HEK293 (cell line): Measurements from ENCODE around the gene STK38.

ENCODE experiments used
- GLI2 ChIP-seq: fragments of 450-650 bp; formaldehyde crosslinking; IDR thresholded peaks from 2 replicates; pipeline ENCODE4; 2017; ENCODE audit warnings: missing biosample characterization, missing genetic modification characterization, low read depth, borderline replicate concordance
- GLI4 ChIP-seq: fragments of 450-650 bp; formaldehyde crosslinking; IDR thresholded peaks from 2 replicates; pipeline ENCODE4 v1.5.1; 2016; ENCODE audit warnings: missing biosample characterization, missing genetic modification characterization
- GLIS2 ChIP-seq: fragments of 450-650 bp; formaldehyde crosslinking; IDR thresholded peaks from 2 replicates; pipeline ENCODE4 v1.5.1; 2016; ENCODE audit warnings: missing biosample characterization, missing genetic modification characterization
- KLF9 ChIP-seq: fragments of 450-650 bp; formaldehyde crosslinking; IDR thresholded peaks from 2 replicates; pipeline ENCODE4 v1.5.1; 2016; ENCODE audit warnings: missing biosample characterization, missing genetic modification characterization, low read depth
- REST ChIP-seq: fragments of 450-650 bp; formaldehyde crosslinking; IDR thresholded peaks from 2 replicates; pipeline ENCODE4 v1.5.1; 2016; ENCODE audit warnings: missing biosample characterization, missing genetic modification characterization
- SCRT2 ChIP-seq: fragments of 450-650 bp; formaldehyde crosslinking; IDR thresholded peaks from 2 replicates; pipeline ENCODE4 v1.5.1; 2016; ENCODE audit warnings: missing biosample characterization, missing genetic modification characterization
- TCF7L2 ChIP-seq: IDR thresholded peaks from 2 replicates; pipeline ENCODE4 v1.6.1; 2011; ENCODE audit warnings: low read depth, mild to moderate bottlenecking, inconsistent platforms, low read length, moderate library complexity, borderline replicate concordance
- ZBTB17 ChIP-seq: fragments of 450-650 bp; formaldehyde crosslinking; IDR thresholded peaks from 2 replicates; pipeline ENCODE4 v1.5.1; 2016; ENCODE audit warnings: missing biosample characterization, missing genetic modification characterization
- ZBTB20 ChIP-seq: fragments of 450-650 bp; formaldehyde crosslinking; IDR thresholded peaks from 2 replicates; pipeline ENCODE4 v1.5.1; 2016; ENCODE audit warnings: missing biosample characterization, missing genetic modification characterization
- ZBTB21 ChIP-seq: fragments of 450-650 bp; formaldehyde crosslinking; IDR thresholded peaks from 2 replicates; pipeline ENCODE4 v1.5.1; 2017; ENCODE audit warnings: missing biosample characterization, missing genetic modification characterization
- ZIC2 ChIP-seq: fragments of 450-650 bp; formaldehyde crosslinking; IDR thresholded peaks from 2 replicates; pipeline ENCODE4 v1.5.1; 2016; ENCODE audit warnings: missing biosample characterization, missing genetic modification characterization
- ZNF114 ChIP-seq: fragments of 450-650 bp; formaldehyde crosslinking; IDR thresholded peaks from 2 replicates; pipeline ENCODE4 v1.5.0; 2017; ENCODE audit warnings: missing biosample characterization, missing genetic modification characterization
- ZNF140 ChIP-seq: fragments of 450-650 bp; formaldehyde crosslinking; IDR thresholded peaks from 2 replicates; pipeline ENCODE4 v1.5.1; 2016; ENCODE audit warnings: missing biosample characterization, missing genetic modification characterization
- ZNF146 ChIP-seq: fragments of 450-650 bp; formaldehyde crosslinking; IDR thresholded peaks from 2 replicates; pipeline ENCODE4 v1.5.1; 2016; ENCODE audit warnings: missing biosample characterization, missing genetic modification characterization
- ZNF155 ChIP-seq: fragments of 450-650 bp; formaldehyde crosslinking; IDR thresholded peaks from 2 replicates; pipeline ENCODE4 v1.5.1; 2016; ENCODE audit warnings: missing biosample characterization, missing genetic modification characterization
- ZNF169 ChIP-seq: fragments of 450-650 bp; formaldehyde crosslinking; IDR thresholded peaks from 2 replicates; pipeline ENCODE4 v1.5.1; 2016; ENCODE audit warnings: missing biosample characterization, missing genetic modification characterization
- ZNF211 ChIP-seq: fragments of 450-650 bp; formaldehyde crosslinking; IDR thresholded peaks from 2 replicates; pipeline ENCODE4 v1.5.1; 2016; ENCODE audit warnings: low read depth, missing biosample characterization, missing genetic modification characterization
- ZNF248 ChIP-seq: fragments of 450-650 bp; formaldehyde crosslinking; IDR thresholded peaks from 2 replicates; pipeline ENCODE4 v1.5.1; 2017; ENCODE audit warnings: missing biosample characterization, missing genetic modification characterization
- ZNF311 ChIP-seq: fragments of 450-650 bp; formaldehyde crosslinking; IDR thresholded peaks from 2 replicates; pipeline ENCODE4 v1.5.1; 2017; ENCODE audit warnings: missing biosample characterization, missing genetic modification characterization, borderline replicate concordance
- ZNF473 ChIP-seq: fragments of 450-650 bp; formaldehyde crosslinking; IDR thresholded peaks from 2 replicates; pipeline ENCODE4 v1.5.1; 2017; ENCODE audit warnings: missing biosample characterization, missing genetic modification characterization
- ZNF558 ChIP-seq: fragments of 450-650 bp; formaldehyde crosslinking; IDR thresholded peaks from 2 replicates; pipeline ENCODE4 v1.5.1; 2016; ENCODE audit warnings: missing biosample characterization, missing genetic modification characterization
- ZNF561 ChIP-seq: fragments of 450-650 bp; IDR thresholded peaks from 2 replicates; pipeline ENCODE4 v1.5.1; 2018; ENCODE audit warnings: missing biosample characterization, missing genetic modification characterization, borderline replicate concordance
- ZNF610 ChIP-seq: fragments of 450-650 bp; formaldehyde crosslinking; IDR thresholded peaks from 2 replicates; pipeline ENCODE4 v1.5.1; 2016; ENCODE audit warnings: missing biosample characterization, missing genetic modification characterization, borderline replicate concordance
- ZNF621 ChIP-seq: fragments of 450-650 bp; formaldehyde crosslinking; IDR thresholded peaks from 2 replicates; pipeline ENCODE4 v1.5.1; 2017; ENCODE audit warnings: missing biosample characterization, missing genetic modification characterization
- ZNF654 ChIP-seq: fragments of 450-650 bp; formaldehyde crosslinking; IDR thresholded peaks from 2 replicates; pipeline ENCODE4 v1.5.1; 2016; ENCODE audit warnings: low read depth, missing biosample characterization, missing genetic modification characterization
- ZNF658 ChIP-seq: fragments of 450-650 bp; formaldehyde crosslinking; IDR thresholded peaks from 2 replicates; pipeline ENCODE4; 2016; ENCODE audit warnings: missing biosample characterization, missing genetic modification characterization
- ZNF768 ChIP-seq: fragments of 450-650 bp; formaldehyde crosslinking; IDR thresholded peaks from 2 replicates; pipeline ENCODE4 v1.5.1; 2018; ENCODE audit warnings: missing biosample characterization, mild to moderate bottlenecking, missing genetic modification characterization
- ZNF843 ChIP-seq: fragments of 450-650 bp; formaldehyde crosslinking; IDR thresholded peaks from 2 replicates; pipeline ENCODE4 v1.5.1; 2016; ENCODE audit warnings: missing biosample characterization, missing genetic modification characterization
- TF ChIP-seq, protein P1 (sequence below): fragments of 450-650 bp; formaldehyde crosslinking; IDR thresholded peaks from 2 replicates; pipeline ENCODE4 v1.5.1; 2016; ENCODE audit warnings: missing biosample characterization, missing genetic modification characterization
- TF ChIP-seq, protein P2 (sequence below): fragments of 450-650 bp; formaldehyde crosslinking; IDR thresholded peaks from 2 replicates; pipeline ENCODE4 v1.5.1; 2016; ENCODE audit warnings: missing biosample characterization, missing genetic modification characterization
- TF ChIP-seq, protein P3 (sequence below): fragments of 450-650 bp; formaldehyde crosslinking; IDR thresholded peaks from 2 replicates; pipeline ENCODE4 v1.5.1; 2016; ENCODE audit warnings: missing biosample characterization, missing genetic modification characterization
- TF ChIP-seq, protein P4 (sequence below): fragments of 450-650 bp; formaldehyde crosslinking; IDR thresholded peaks from 2 replicates; pipeline ENCODE4 v1.5.1; 2016; ENCODE audit warnings: missing biosample characterization, missing genetic modification characterization

The STK38 gene

GRCh38 chr6:36546920-36547645, at the start of gene STK38 (continued):
- TF ChIP-seq ZNF211 (tag by site-specific recombination) (no peak), ZNF169 (tag by site-specific recombination) (no peak), ZNF155 (tag by site-specific recombination) (no peak), ZNF658 (tag by site-specific recombination) (no peak), ZNF768 (tag by site-specific recombination) (no peak), ZBTB20 (tag by site-specific recombination) (peak; percentile 75; the same call in 1 of the 2 replicates), ZNF843 (0 out of 2 replicates have a peak, but pooled peaks have one; percentile 41), ZIC2 (tag by site-specific recombination) (peak; percentile 46), ZNF610 (tag by site-specific recombination) (0 out of 2 replicates have a peak, but pooled peaks have one; percentile 46), ZNF621 (tag by site-specific recombination) (no peak), GLI2 (tag by site-specific recombination) (no peak), ZNF473 (no peak), ZNF140 (tag by site-specific recombination) (no peak), ZNF561 (tag by site-specific recombination) (no peak; the same call in 1 of the 2 replicates), ZBTB21 (0 out of 2 replicates have a peak, but pooled peaks have one; percentile 38), GLI4 (tag by site-specific recombination) (no peak), ZNF114 (tag by site-specific recombination) (no peak), ZBTB17 (tag by site-specific recombination) (peak; percentile 75), ZNF654 (no peak), GLIS2 (tag by site-specific recombination) (peak; percentile 99), ZNF248 (no peak), SCRT2 (tag by site-specific recombination) (peak; percentile 100), REST (tag by site-specific recombination) (peak; percentile 50), KLF9 (tag by site-specific recombination) (peak; percentile 54; the same call in 1 of the 2 replicates), ZNF311 (no peak), ZNF558 (tag by site-specific recombination) (no peak), ZNF146 (tag by site-specific recombination) (no peak; the same call in 1 of the 2 replicates), TCF7L2 (no peak)
- TF ChIP-seq, protein P1, sequence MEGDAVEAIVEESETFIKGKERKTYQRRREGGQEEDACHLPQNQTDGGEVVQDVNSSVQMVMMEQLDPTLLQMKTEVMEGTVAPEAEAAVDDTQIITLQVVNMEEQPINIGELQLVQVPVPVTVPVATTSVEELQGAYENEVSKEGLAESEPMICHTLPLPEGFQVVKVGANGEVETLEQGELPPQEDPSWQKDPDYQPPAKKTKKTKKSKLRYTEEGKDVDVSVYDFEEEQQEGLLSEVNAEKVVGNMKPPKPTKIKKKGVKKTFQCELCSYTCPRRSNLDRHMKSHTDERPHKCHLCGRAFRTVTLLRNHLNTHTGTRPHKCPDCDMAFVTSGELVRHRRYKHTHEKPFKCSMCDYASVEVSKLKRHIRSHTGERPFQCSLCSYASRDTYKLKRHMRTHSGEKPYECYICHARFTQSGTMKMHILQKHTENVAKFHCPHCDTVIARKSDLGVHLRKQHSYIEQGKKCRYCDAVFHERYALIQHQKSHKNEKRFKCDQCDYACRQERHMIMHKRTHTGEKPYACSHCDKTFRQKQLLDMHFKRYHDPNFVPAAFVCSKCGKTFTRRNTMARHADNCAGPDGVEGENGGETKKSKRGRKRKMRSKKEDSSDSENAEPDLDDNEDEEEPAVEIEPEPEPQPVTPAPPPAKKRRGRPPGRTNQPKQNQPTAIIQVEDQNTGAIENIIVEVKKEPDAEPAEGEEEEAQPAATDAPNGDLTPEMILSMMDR = peak; percentile 76
- TF ChIP-seq, protein P2, sequence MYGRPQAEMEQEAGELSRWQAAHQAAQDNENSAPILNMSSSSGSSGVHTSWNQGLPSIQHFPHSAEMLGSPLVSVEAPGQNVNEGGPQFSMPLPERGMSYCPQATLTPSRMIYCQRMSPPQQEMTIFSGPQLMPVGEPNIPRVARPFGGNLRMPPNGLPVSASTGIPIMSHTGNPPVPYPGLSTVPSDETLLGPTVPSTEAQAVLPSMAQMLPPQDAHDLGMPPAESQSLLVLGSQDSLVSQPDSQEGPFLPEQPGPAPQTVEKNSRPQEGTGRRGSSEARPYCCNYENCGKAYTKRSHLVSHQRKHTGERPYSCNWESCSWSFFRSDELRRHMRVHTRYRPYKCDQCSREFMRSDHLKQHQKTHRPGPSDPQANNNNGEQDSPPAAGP (tag by site-specific recombination) = peak; percentile 63; the same call in 1 of the 2 replicates
- TF ChIP-seq, protein P3, sequence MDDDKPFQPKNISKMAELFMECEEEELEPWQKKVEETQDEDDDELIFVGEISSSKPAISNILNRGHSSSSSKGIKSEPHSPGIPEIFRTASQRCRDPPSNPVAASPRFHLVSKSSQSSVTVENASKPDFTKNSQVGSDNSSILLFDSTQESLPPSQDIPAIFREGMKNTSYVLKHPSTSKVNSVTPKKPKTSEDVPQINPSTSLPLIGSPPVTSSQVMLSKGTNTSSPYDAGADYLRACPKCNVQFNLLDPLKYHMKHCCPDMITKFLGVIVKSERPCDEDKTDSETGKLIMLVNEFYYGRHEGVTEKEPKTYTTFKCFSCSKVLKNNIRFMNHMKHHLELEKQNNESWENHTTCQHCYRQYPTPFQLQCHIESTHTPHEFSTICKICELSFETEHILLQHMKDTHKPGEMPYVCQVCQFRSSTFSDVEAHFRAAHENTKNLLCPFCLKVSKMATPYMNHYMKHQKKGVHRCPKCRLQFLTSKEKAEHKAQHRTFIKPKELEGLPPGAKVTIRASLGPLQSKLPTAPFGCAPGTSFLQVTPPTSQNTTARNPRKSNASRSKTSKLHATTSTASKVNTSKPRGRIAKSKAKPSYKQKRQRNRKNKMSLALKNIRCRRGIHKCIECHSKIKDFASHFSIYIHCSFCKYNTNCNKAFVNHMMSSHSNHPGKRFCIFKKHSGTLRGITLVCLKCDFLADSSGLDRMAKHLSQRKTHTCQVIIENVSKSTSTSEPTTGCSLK = no peak
- TF ChIP-seq, protein P4, sequence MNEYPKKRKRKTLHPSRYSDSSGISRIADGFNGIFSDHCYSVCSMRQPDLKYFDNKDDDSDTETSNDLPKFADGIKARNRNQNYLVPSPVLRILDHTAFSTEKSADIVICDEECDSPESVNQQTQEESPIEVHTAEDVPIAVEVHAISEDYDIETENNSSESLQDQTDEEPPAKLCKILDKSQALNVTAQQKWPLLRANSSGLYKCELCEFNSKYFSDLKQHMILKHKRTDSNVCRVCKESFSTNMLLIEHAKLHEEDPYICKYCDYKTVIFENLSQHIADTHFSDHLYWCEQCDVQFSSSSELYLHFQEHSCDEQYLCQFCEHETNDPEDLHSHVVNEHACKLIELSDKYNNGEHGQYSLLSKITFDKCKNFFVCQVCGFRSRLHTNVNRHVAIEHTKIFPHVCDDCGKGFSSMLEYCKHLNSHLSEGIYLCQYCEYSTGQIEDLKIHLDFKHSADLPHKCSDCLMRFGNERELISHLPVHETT (tag by site-specific recombination) = no peak; the same call in 1 of the 2 replicates
